SK-MEL-5 (cell line): ENCODE results near the gene MYO15B. TPM values are rescaled to one million over a fixed set of nuclear protein-coding genes. Genes with fewer than 3 reads are reported as not detected.
A peak's percentile ranks its signal among the peaks of the same experiment; 100 is the strongest.
"Not testable (repeated sequence)": the region's sequence is repeated elsewhere in the genome, so short reads cannot be mapped to it uniquely, and the experiment has no call there.

Experiments
- DNase-seq: peaks from one replicate; pipeline ENCODE4 v3.0.0-alpha.2; 2016; ENCODE audit warnings: low read depth, low spot score
- in situ Hi-C: cut with HindIII; loops from 2 replicates; pipeline ENCODE4 v1.10.0; 2016; ENCODE audit warnings: low sequenced_read_pairs, high pct_unique_total_duplicates, low pct_unique_long_range_greater_than_20kb
- total RNA-seq: library from RNA; depleted of rRNA; stranded (reverse); fragments of >200 nt; shearing (Covaris generic); gene quantifications from 2 replicates; pipeline ENCODE4 v1.2.3, GENCODE V29; 2014

Gene MYO15B
- total RNA-seq, 1 experiment from 2014 or later: 1.6 TPM

- DNase-seq: no peak
- in situ Hi-C loops: no loop called here
These were observed 41.6 kb downstream of the MYO15B start for GRCh38 chr17:75629157-75629556.

GRCh38 chr17:75630071-75630917 is 42.7 kb downstream of the MYO15B start:
- no peak for DNase-seq
- in situ Hi-C loops: no loop called here

- in situ Hi-C loops: no loop called here
- no peak for DNase-seq
These were observed 43.8 kb downstream of the MYO15B start for GRCh38 chr17:75631353-75631752.

GRCh38 chr17:75632428-75632827 is 44.8 kb downstream of the MYO15B start:
- in situ Hi-C loops: no loop called here
- no peak for DNase-seq

GRCh38 chr17:75632863-75633485 is 45.4 kb downstream of the MYO15B start, which contains the start of gene SMIM5:
Gene SMIM5 (plus strand): TSS chr17:75633434. CDS start chr17:75640202, 6,768 bp downstream.
- peak; percentile 80 for DNase-seq
- in situ Hi-C loops: no loop called here

- peak; percentile 92 for DNase-seq
- in situ Hi-C loops: no loop called here
These were observed 46.1 kb downstream of the MYO15B start for GRCh38 chr17:75633486-75634375.

- no peak for DNase-seq
- in situ Hi-C loops: no loop called here
These were observed 46.8 kb downstream of the MYO15B start for GRCh38 chr17:75634376-75634740.

GRCh38 chr17:75634754-75635609 is 47.4 kb downstream of the MYO15B start:
- DNase-seq: no peak
- in situ Hi-C loops: no loop called here

GRCh38 chr17:75635610-75636202 is 48.1 kb downstream of the MYO15B start:
- DNase-seq: no peak
- in situ Hi-C loops: no loop called here

- no peak for DNase-seq
These were observed 49.0 kb downstream of the MYO15B start for GRCh38 chr17:75636381-75637142.

GRCh38 chr17:75637143-75637538 is 49.5 kb downstream of the MYO15B start:
- no peak for DNase-seq
- in situ Hi-C loops: no loop called here

More at GRCh38 chr17:75636381-75637142, 49.0 kb downstream of the MYO15B start:
- in situ Hi-C loops: no loop called here

GRCh38 chr17:75637551-75637950 is 50.0 kb downstream of the MYO15B start:
- in situ Hi-C loops: no loop called here
- DNase-seq: no peak

- DNase-seq, in situ Hi-C loops: not testable (repeated sequence)
These were observed 50.4 kb downstream of the MYO15B start for GRCh38 chr17:75638039-75638438.

- in situ Hi-C loops: no loop called here
- no peak for DNase-seq
These were observed 51.3 kb downstream of the MYO15B start for GRCh38 chr17:75638893-75639292.

- DNase-seq: no peak
- in situ Hi-C loops: no loop called here
These were observed 51.7 kb downstream of the MYO15B start for GRCh38 chr17:75639327-75639726.
